ACC112 (cell line): ENCODE measurements around the gene NR1D2.

Source experiments
- H2AFZ ChIP-seq: fragments of 200-600 bp; sonication (generic); one replicate; pipeline ENCODE4 v1.6.0; 2017; ENCODE audit warnings: antibody characterized with exemption, low read length; ENCODE audit not compliant: unreplicated experiment
- H3K27ac ChIP-seq: fragments of 200-600 bp; sonication (generic); 2 replicates; pipeline ENCODE4 v1.5.1; 2014; ENCODE audit warnings: low read depth, mild to moderate bottlenecking, antibody characterized with exemption, low read length, moderate library complexity
- H3K27me3 ChIP-seq: fragments of 200-600 bp; sonication (generic); 2 replicates; pipeline ENCODE4 v1.6.1; 2014; ENCODE audit warnings: mild to moderate bottlenecking, antibody characterized with exemption, low read length, moderate library complexity, mixed read lengths; ENCODE audit not compliant: insufficient read depth
- H3K36me3 ChIP-seq: fragments of 200-600 bp; sonication (generic); 2 replicates; pipeline ENCODE4 v1.6.1; 2016; ENCODE audit warnings: mild to moderate bottlenecking, antibody characterized with exemption, low read length, moderate library complexity, mixed read lengths; ENCODE audit not compliant: insufficient read depth
- H3K4me1 ChIP-seq: fragments of 200-600 bp; sonication (generic); one replicate; pipeline ENCODE4 v1.6.1; 2016; ENCODE audit warnings: low read length, mixed read lengths; ENCODE audit not compliant: insufficient read depth, unreplicated experiment, control insufficient read depth
- H3K4me3 ChIP-seq: fragments of 200-600 bp; sonication (generic); 2 replicates; pipeline ENCODE4 v1.5.1; 2014; ENCODE audit warnings: mild to moderate bottlenecking, low read depth, low read length
- H3K79me2 ChIP-seq: fragments of 200-600 bp; sonication (generic); one replicate; pipeline ENCODE4 v1.6.0; 2016; ENCODE audit warnings: low read length; ENCODE audit not compliant: control insufficient read depth, unreplicated experiment, insufficient read depth

Gene NR1D2

GRCh38 chr3:23948761-23949160 lies 3.7 kb downstream of the NR1D2 start:
- H3K79me2 ChIP-seq: peaks cover 34% of the 10 kb centered on the region
- H2AFZ ChIP-seq: no peak overlapping the region
- H3K27ac ChIP-seq: peak overlapping the region; percentile 86; the same call in 1 of the 2 replicates
- H3K36me3 ChIP-seq: no peaks in the 10 kb centered on the region
- no peaks in the 10 kb centered on the region for H3K27me3 ChIP-seq
- H3K4me1 ChIP-seq: peaks cover 55% of the 10 kb centered on the region
- no peak overlapping the region for H3K4me3 ChIP-seq

DNA sequence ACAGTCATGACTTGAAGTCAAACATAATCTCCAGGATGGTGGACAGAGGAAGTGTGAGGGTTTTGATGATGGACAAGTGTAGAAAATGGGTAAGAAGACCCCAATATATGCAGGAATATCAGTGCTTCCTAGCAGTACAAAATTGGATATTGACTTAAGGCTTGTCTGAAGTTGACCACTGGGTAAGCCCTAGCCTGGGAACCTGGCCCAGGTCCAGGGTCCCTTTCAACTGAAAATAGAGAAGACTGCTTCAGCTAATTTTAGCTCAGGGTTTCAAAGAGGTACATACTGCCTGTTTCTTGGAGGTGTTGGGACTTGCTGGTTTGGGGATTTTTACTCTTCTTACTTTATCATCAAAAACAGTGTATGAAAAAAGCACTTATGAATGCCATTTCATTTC lies 4.7 kb downstream of the NR1D2 start:
- Histone ChIP-seq H3K36me3 (no peaks in the 10 kb centered on the region), H3K4me1 (peaks cover 50% of the 10 kb centered on the region), H3K79me2 (peaks cover 34% of the 10 kb centered on the region), H3K4me3 (peak overlapping the region; percentile 69), H3K27ac (peak overlapping the region; percentile 44; the same call in 1 of the 2 replicates), H3K27me3 (no peaks in the 10 kb centered on the region), H2AFZ (no peak overlapping the region)

DNA sequence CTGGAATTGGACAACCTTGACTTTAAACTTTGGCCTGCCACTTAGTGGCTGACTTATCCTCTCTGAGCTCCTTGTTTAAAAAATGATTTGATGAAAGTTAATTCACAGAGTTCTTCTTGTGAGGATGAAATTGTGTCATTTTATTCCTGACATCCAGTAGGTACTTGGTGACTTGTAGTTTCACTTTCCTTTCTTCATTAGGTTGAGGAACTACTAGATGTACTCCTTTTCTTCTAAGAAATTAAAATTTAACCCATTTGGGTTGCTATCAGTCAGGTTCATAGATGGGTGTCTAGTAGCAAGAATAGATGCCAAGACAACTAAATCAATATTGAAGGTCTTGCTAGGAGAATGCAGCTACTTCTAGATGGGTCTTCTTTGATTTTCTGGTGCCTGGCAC lies 5.2 kb downstream of the NR1D2 start:
- no peaks in the 10 kb centered on the region for H3K27me3 ChIP-seq
- peaks cover 34% of the 10 kb centered on the region for H3K79me2 ChIP-seq
- H3K4me1 ChIP-seq: peaks cover 50% of the 10 kb centered on the region
- H3K4me3 ChIP-seq: peak overlapping the region; percentile 69
- no peak overlapping the region for H2AFZ ChIP-seq
- H3K36me3 ChIP-seq: no peaks in the 10 kb centered on the region
- H3K27ac ChIP-seq: peak overlapping the region; percentile 44; the same call in 1 of the 2 replicates

DNA sequence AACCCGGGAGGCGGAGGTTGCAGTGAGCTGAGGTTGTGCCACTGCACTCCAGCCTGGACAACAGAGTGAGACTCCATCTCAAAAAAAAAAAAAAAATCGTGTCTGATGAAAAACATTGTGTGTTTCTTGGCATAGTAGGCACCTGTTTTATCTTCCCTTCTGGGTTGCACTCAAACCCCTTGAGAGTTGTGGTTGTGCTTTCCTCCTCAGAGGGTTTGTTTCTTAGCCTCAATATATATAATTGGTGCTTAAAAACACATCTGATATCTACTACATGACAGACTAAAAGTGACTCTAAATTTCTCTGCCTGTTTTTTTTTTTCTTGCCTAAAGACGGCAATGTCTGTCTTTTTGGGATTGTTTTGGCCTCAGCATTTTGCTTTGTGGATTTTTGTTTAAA lies 7.6 kb downstream of the NR1D2 start:
- Histone ChIP-seq H2AFZ (no peak overlapping the region), H3K4me1 (peaks cover 38% of the 10 kb centered on the region), H3K79me2 (peaks cover 34% of the 10 kb centered on the region), H3K27ac (no peak overlapping the region), H3K27me3 (no peaks in the 10 kb centered on the region), H3K36me3 (no peaks in the 10 kb centered on the region), H3K4me3 (no peak overlapping the region)

DNA sequence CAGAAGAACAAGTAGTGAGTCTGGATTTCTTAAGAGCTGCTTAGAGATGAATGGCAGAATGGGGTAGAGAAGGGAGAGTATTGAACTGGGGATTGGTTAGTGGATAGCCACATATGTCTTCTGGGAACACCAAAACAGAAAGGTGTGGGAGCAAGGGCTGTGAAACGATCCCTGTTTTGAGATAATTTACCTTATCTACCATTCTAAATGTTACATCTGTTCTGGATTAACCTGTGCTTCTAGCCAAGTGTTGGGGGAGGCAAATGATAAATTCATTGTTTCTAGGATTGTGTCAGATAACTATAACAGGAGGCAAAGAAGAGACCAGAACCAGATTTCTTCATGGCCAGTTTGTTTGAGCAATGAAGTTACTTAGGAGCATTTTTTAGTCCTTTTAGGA lies 8.4 kb downstream of the NR1D2 start:
- H2AFZ ChIP-seq: no peak overlapping the region
- H3K79me2 ChIP-seq: peaks cover 26% of the 10 kb centered on the region
- H3K27me3 ChIP-seq: no peaks in the 10 kb centered on the region
- H3K36me3 ChIP-seq: no peaks in the 10 kb centered on the region
- H3K4me3 ChIP-seq: no peak overlapping the region
- no peak overlapping the region for H3K27ac ChIP-seq
- peaks cover 35% of the 10 kb centered on the region for H3K4me1 ChIP-seq

DNA sequence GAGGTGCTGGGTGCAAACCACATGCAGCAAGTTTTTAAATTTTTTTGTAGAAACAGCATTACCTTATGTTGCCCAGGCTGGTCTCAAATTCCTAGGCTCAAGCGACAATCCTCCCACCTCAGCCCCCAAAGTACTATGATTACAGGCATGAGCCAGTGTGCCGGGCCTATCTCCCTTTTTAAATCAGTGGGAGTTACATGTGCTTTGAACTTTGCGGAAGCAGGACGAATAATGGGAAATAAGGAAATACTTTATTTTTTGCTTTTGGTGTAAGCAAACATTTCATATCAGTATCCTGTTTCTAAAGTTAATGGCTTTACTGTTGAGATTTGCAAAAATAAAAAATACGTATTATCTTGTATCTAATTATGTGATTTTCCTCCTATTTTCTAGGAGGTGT lies 9.1 kb downstream of the NR1D2 start:
- Histone ChIP-seq H3K79me2 (peaks cover 23% of the 10 kb centered on the region), H3K27ac (no peak overlapping the region), H2AFZ (no peak overlapping the region), H3K27me3 (no peaks in the 10 kb centered on the region), H3K4me3 (no peak overlapping the region), H3K36me3 (no peaks in the 10 kb centered on the region), H3K4me1 (peaks cover 35% of the 10 kb centered on the region)

DNA sequence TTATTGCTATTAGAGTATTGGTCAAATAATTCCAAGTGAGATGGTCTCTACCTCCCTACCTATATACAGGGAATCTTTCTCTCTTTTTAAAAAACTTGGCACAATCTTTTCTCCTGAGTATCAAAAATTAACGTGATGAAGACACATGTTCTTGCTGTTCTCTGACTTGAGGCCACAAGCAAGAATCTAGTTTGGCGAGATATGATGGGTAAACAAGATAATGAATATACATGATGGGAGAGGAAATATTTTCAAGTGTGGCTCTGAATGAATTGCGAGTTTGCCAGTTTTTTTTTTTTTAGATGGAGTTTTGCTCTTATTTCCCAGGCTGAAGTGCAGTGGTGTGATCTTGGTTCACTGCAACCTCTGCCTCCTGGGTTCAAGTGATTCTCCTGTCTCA lies 11.6 kb downstream of the NR1D2 start:
- Histone ChIP-seq H3K79me2 (peaks cover 5% of the 10 kb centered on the region), H3K27me3 (no peaks in the 10 kb centered on the region), H3K27ac (no peak overlapping the region), H3K36me3 (no peaks in the 10 kb centered on the region), H3K4me1 (peaks cover 21% of the 10 kb centered on the region), H2AFZ (no peak overlapping the region), H3K4me3 (no peak overlapping the region)

- Histone ChIP-seq H3K27ac (peak overlapping the region; percentile 87), H3K4me3 (peak overlapping the region; percentile 14; the same call in 1 of the 2 replicates), H2AFZ (no peak overlapping the region), H3K79me2 (no peaks in the 10 kb centered on the region), H3K36me3 (0 out of 2 replicates have a peak, but pooled peaks cover 6% of the 10 kb centered on the region), H3K4me1 (peaks cover 28% of the 10 kb centered on the region), H3K27me3 (no peaks in the 10 kb centered on the region)
Observed at GRCh38 chr3:23959135-23959900, 14.2 kb downstream of the NR1D2 start.

DNA sequence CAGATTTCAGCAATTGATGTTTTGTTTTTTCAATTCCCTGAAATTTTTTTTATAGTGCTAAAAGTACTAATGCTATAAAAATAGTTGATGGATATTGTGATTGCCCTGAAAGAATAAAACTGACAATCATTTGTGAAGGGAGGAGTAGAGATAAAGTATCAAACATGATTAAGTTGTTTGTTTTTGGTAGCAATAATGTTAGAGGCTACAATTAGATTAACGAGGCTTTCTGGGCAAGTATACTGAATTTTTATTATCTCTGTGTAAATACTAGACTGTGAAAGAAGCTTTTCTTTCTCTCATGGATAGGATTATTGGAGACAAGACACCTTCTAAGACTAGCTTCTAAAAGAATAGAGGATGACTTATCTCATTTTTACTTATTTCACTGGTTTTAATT lies 15.6 kb downstream of the NR1D2 start:
- Histone ChIP-seq H3K36me3 (peaks cover 7% of the 10 kb centered on the region; the same call in 1 of the 2 replicates), H3K27ac (no peak overlapping the region), H3K4me1 (peaks cover 28% of the 10 kb centered on the region), H3K79me2 (no peaks in the 10 kb centered on the region), H3K27me3 (no peaks in the 10 kb centered on the region), H3K4me3 (no peak overlapping the region), H2AFZ (no peak overlapping the region)

DNA sequence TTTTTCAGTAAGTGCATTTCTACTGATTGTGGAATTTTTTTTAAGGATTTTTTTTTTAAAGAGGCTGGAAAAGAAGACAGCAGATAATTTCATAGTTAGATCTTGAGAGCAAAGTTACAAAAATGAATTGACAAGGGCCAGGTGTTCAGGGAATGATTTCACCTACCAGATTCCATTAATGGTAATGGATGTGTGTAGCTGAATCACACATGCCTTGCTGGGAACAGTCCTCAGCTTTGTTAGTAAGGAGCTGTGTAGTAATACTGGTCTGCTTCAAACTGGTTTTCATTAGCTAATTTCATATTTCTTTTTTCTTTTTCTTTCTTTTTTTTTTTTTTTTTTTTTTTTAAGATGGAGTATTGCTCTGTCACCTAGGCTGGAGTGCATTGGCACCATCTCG lies 16.0 kb downstream of the NR1D2 start:
- Histone ChIP-seq H3K4me3 (no peak overlapping the region), H3K4me1 (peaks cover 32% of the 10 kb centered on the region), H3K27me3 (no peaks in the 10 kb centered on the region), H3K27ac (no peak overlapping the region), H3K36me3 (peaks cover 10% of the 10 kb centered on the region; the same call in 1 of the 2 replicates), H3K79me2 (no peaks in the 10 kb centered on the region), H2AFZ (no peak overlapping the region)

GRCh38 chr3:23961913-23962312 lies 16.8 kb downstream of the NR1D2 start:
- no peak overlapping the region for H3K27ac ChIP-seq
- H2AFZ ChIP-seq: no peak overlapping the region
- H3K36me3 ChIP-seq: peaks cover 10% of the 10 kb centered on the region; the same call in 1 of the 2 replicates
- H3K27me3 ChIP-seq: no peaks in the 10 kb centered on the region
- no peak overlapping the region for H3K4me3 ChIP-seq
- H3K79me2 ChIP-seq: no peaks in the 10 kb centered on the region
- peaks cover 39% of the 10 kb centered on the region for H3K4me1 ChIP-seq
